Urothelium cell line (cell line): Measurements from ENCODE around the gene TYROBP.
"Not testable (repeated sequence)": the region's sequence is repeated elsewhere in the genome, so short reads cannot be mapped to it uniquely, and the experiment has no call there.

Source experiments
- DNase-seq: peaks from one replicate; pipeline ENCODE4 v3.0.0; 2011; ENCODE audit warnings: low spot score, mixed read lengths
- FAIRE-seq: peaks from 2 replicates; lab custom pipeline; 2011; peaks lifted over from hg19 to GRCh38; lab: Jason Lieb, UNC

The TYROBP gene

DNA sequence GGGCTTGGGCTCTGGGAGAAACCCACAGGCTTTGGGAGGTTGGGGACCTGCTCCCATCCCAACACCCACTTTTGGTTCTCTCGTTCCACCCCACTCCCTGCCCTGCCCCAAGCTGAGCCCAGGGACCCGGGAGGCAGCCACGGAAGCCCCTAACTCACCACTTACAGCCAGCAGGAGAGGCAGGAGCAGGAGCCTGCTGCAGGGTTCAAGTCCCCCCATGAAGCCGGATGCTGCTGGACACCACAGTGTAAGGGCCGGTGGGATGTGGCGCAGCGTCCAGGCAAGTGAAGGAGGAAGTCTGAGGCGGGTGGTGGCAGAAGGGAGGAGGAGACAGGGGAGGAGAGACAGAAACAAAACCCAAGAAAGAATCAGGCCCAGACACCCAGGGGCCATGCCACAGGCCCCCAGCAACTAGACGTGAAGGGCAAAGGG is at the start of gene TYROBP:
Gene TYROBP, minus strand, starts transcription at position 286 of the 432 bp plus-strand sequence. Its CDS starts 67 bp downstream, at position 219.
- FAIRE-seq = no peak
- no peak for DNase-seq

GRCh38 chr19:35957411-35957810 is 49.3 kb upstream of the TYROBP start:
- not testable (repeated sequence) for DNase-seq, FAIRE-seq

DNA sequence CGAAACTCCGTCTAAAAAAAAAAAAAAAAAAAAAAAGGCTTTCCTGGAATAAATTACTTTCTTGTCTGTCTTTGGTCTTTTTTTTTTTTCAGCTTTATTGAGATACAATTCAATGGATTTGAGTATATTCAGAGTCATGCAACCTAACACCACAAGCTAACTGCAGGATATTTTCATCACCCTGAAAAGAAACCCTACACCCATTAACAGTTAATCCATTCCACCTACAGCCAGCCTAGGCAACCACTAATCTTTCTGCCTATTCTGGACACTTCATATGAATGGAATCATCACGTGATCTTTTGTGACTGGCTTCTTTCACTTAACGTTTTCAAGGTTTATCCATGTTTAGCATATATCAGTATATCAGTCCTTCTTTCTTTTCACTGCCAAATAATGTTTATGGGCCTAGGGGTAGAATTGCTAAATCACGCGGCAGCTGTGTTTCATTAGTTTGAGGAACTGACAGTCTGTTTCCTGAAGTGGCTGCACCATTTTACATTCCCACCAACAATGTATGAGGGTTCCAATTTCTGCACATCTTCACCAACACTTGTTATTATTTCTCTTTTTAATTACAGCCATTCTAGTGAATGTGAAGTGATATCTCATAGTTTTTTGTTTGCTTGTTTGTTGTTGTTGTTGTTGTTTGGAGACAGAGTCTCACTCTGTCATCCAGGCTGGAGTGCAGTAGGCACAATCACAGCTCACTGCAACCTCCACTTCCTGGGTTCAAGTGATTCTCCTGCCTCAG is 48.0 kb upstream of the TYROBP start:
- DNase-seq = no peak
- no peak for FAIRE-seq

- DNase-seq (no peak), FAIRE-seq (no peak)
These were observed 41.0 kb upstream of the TYROBP start for GRCh38 chr19:35949131-35949530.

DNA sequence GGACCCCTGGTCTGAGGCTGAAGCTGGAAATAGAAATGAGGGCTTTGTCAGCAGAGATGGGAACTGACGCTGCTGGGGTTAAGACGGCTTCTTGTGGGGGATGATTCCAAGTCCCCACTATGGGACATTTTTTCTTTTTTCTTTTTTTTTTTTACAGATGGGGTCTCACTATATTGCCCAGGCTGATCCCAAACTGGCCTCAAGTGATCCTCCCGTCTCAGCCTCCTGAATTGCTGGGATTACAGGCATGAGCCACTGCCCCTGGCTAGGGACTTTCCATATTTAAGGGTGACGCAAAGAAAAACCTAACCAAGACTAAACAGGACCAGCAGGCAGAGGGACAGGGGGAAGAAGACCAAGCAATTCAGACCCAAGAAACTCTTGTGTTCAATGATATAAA is 38.1 kb upstream of the TYROBP start:
- DNase-seq (no peak), FAIRE-seq (no peak)

DNA sequence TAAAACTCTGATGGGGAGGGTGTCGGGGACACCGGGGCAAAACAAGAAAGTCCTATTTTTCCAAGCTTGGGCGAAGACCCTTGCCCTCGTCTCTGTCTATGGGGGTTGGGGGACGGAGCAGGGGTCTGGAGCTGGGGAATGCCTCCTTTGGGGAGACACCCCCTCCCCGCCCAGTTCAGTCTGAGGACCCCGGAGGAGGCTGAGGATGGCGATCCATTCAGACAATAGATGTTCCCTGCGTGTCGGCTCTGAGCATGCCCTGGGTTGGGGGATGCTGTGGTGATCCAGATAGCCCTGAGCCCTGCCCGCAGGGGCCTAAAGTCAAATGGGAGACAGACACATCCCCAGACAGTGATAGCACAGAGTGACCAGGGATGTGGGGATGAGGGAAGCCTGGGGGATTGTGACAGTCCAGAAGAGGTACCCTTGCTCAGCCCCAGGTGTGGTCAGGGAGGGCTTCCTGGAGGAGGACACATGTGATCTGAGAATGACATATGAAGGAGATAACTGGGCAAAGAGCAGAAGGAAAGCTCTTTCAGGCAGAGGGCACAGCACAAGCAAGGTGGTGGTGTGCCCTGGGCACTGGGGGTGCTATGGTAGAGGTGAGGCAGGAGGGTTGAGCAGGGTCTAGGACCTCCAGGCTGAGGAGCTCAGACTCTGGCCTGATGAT is 37.2 kb upstream of the TYROBP start:
- no peak for DNase-seq
- peak; percentile 23 for FAIRE-seq

GRCh38 chr19:35944556-35944955 is 36.5 kb upstream of the TYROBP start:
- no peak for DNase-seq
- FAIRE-seq = no peak

DNA sequence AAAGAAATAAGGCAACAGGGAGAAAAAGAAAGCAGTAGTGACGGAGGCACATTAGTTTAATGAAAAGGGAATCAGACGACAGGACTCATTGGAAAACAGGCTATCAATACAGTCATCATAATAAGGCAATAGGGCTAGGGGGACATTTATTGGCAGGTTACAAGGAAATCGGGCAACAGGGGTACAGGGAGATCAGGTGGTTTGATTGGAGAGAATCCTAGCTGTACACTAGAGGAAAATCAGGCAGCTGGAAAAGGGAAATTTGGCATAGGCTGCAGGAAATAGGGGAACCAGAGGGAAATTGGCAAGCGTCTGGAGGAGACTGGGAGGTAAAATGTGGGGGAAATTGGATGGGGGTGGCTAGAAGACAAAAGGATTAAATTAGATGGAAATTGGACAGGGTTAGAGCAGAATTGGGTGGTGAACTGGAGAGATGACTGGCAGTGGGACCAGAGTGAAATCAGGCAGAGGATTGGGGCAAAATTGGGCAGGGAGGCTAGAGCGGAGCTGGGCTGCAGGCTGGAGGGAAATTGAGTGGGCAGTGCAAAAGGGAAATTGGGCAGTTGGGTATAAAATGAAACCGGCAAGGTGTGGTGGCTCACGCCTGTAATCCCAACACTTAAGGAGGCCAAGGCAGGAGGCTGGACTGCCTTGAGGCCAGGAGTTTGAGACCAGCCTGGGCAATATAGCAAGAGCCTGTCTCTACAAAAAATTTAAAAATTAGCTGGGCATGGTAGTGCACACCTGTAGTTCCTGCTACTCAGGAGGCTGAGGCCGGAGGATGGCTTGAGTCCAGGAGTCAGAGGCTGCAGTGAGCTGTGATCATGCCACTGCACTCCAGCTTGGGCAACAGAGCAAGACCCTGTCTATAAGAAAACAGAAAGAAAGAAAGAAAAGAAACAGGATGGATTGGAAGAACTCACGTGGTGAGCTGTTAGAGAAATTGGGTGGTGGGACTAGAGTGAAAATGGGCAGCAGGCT is 35.5 kb upstream of the TYROBP start:
- DNase-seq (no peak), FAIRE-seq (peak; percentile 35)

- DNase-seq (no peak), FAIRE-seq (no peak)
These were observed 34.1 kb upstream of the TYROBP start for GRCh38 chr19:35942235-35942634.

- no peak for DNase-seq
- FAIRE-seq = no peak
These were observed 32.7 kb upstream of the TYROBP start for GRCh38 chr19:35940839-35941238.

GRCh38 chr19:35940078-35940775 is 32.1 kb upstream of the TYROBP start:
- DNase-seq = no peak
- FAIRE-seq = no peak

DNA sequence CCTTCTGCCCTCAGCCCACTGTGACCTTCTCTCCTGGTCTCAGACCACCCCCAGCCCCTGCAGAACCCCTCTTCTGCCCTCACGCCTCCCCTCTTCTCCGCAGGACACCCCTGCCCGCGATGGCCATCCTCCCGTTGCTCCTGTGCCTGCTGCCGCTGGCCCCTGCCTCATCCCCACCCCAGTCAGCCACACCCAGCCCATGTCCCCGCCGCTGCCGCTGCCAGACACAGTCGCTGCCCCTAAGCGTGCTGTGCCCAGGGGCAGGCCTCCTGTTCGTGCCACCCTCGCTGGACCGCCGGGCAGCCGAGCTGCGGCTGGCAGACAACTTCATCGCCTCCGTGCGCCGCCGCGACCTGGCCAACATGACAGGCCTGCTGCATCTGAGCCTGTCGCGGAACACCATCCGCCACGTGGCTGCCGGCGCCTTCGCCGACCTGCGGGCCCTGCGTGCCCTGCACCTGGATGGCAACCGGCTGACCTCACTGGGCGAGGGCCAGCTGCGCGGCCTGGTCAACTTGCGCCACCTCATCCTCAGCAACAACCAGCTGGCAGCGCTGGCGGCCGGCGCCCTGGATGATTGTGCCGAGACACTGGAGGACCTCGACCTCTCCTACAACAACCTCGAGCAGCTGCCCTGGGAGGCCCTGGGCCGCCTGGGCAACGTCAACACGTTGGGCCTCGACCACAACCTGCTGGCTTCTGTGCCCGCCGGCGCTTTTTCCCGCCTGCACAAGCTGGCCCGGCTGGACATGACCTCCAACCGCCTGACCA is 31.4 kb upstream of the TYROBP start:
- no peak for FAIRE-seq
- DNase-seq = no peak

DNA sequence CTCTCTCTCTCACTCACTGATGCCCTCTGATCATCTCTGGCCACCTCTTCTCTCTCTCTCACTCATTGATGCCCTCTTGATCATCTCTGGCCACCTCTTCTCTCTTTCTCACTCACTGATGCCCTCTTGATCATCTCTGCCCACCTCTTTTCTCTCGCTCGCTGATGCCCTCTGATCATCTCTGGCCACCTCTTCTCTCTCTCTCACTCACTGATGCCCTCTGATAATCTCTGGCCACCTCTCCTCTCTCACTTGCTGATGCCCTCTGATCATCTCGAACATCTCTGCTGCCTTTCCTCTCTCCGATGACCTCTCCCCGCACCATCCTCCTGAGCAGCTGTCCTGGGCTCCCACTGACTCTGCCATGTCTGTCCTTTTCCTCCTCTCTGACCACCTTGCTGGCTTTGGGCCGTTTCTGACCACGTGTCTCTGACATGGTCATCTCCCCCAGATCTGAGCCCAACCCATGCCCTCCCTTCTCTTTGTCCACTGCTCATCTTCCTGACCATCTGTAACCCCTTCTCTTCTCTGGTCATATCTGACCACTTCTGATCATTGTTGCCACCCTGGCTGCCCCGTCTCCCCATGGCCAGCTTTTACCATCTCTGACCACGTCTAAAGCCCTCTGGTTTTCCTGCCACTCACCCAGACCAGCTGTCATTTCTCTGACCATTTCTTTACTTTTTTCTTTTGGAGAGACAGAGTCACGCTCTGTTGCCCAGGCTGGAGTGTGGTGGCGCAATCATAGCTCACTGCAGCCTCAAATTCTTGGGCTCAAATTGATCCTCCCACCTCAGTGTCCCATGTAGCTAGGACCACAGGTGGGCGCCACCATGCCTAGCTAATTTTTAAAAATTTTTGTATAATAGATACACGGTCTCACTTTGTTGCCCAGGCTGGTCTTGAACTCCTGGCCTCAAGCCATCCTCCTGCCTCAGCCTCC is 30.5 kb upstream of the TYROBP start:
- FAIRE-seq (peak; percentile 32), DNase-seq (no peak)

- no peak for DNase-seq
These were observed 29.5 kb upstream of the TYROBP start for GRCh38 chr19:35937345-35938281.

GRCh38 chr19:35936738-35937268 is 28.7 kb upstream of the TYROBP start:
- DNase-seq (no peak), FAIRE-seq (no peak)

More at GRCh38 chr19:35937345-35938281, 29.5 kb upstream of the TYROBP start:
- no peak for FAIRE-seq

DNA sequence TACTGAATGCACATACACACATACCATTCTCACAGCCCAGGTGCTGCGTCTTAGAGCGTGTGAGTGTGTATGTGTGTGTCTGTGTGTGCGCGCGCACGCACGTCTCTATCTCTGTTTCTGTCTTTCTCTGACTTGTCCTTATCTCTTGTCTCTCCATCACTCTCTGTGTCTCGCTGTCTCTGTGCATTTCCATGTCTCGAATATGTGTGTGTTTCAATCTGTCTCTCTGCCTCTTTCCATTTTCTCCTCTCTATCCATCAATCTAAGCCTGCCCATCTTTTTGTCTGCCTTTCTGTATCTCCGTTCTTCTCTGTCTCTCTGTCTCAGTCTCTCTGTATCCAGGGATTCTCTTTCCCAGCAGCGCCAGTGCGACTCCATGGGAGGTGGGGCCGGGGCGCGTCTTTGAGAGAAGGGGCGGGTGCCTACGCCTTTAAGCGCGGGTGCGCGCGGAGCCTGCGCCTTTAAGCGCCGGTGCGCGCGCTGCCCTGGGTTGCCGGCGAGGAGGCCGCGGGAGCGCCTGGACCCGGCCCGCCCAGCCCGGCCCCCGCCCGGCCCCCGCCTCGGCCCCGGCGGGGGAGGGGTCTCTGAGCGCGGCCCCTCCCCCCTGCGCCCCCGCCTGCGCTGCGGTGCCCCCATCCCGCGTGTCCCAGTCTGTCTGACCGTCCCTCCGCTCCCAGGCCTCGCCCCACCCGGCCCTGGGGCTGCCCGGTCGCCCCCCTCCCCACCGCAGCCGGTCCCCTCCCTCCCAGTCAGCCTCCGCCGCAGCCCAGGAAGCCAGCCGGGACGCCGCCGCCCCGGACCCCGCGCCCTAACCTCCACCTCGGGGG is 28.0 kb upstream of the TYROBP start, which contains the start of gene LRFN3:
Gene LRFN3, plus strand, starts transcription at position 464 of the 827 bp plus-strand sequence. CDS start 3,052 bp downstream, outside the sequence.
- peak; percentile 40 for FAIRE-seq
- peak; percentile 92 for DNase-seq
